Ovary (tissue), 3 donors: ENCODE measurements around the gene TXNDC17.

Experiments
- EP300 ChIP-seq: sonication (generic); formaldehyde crosslinking; IDR thresholded peaks from one replicate; pipeline ENCODE4 v1.6.1; 2017; ENCODE audit warnings: antibody characterized with exemption
- POLR2A ChIP-seq: fragments of 450-650 bp; IDR thresholded peaks from one replicate; pipeline ENCODE4 v1.6.1; 2017; ENCODE audit warnings: antibody characterized with exemption, mild to moderate bottlenecking, moderate library complexity
- TF ChIP-seq, protein P1 (sequence below), 3 donors: fragments of 450-650 bp in 2 of 3; fragments of 200-600 bp in 1 of 3; IDR thresholded peaks; one replicate each; pipeline versions ENCODE4 v1.5.1 to v1.8.0; 2016 to 2022; ENCODE audit warnings: antibody characterized with exemption in 3 of 3, mild to moderate bottlenecking in 1 of 3
- donor health status: DM: no; HTN: no; CAD: no.

DNA sequence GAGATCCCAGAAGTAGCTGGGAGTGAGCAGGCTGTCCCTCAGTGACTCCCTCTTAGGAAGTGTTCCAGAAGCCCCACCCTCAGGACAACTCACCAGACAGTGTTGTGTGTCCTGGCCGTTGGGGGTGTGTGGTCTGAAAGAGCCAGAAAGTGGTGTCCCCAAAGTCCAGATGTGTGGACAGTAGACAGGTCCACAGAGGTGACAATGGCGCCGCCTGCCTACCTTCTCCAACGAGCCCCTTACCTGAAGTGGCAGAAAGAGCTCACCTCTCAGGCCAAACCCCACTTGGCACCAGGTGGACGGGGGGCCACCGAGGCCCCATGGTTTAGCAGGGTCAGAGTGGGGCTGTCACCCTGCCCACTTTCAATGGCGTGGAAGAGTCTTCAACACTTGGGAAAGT lies 30.6 kb downstream of the TXNDC17 start:
- TF ChIP-seq, protein P1, sequence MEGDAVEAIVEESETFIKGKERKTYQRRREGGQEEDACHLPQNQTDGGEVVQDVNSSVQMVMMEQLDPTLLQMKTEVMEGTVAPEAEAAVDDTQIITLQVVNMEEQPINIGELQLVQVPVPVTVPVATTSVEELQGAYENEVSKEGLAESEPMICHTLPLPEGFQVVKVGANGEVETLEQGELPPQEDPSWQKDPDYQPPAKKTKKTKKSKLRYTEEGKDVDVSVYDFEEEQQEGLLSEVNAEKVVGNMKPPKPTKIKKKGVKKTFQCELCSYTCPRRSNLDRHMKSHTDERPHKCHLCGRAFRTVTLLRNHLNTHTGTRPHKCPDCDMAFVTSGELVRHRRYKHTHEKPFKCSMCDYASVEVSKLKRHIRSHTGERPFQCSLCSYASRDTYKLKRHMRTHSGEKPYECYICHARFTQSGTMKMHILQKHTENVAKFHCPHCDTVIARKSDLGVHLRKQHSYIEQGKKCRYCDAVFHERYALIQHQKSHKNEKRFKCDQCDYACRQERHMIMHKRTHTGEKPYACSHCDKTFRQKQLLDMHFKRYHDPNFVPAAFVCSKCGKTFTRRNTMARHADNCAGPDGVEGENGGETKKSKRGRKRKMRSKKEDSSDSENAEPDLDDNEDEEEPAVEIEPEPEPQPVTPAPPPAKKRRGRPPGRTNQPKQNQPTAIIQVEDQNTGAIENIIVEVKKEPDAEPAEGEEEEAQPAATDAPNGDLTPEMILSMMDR (IDR thresholded peaks at IDR 0.05): no peak
- TF ChIP-seq POLR2A (no peak), EP300 (no peak)
